CD4-positive, alpha-beta memory T cell (primary cell): Measurements from ENCODE around the gene TTC28. TPM values are rescaled to one million over a fixed set of nuclear protein-coding genes. Genes with fewer than 3 reads are reported as not detected.

Source experiments
- CTCF ChIA-PET: fragments of 350-600 bp; sonication (Branson Sonifier 250); formaldehyde crosslinking; loops from one replicate; lab custom pipeline; 2021; ENCODE audit warnings: inconsistent platforms; ENCODE audit not compliant: partially characterized antibody; lab: Charles Lee
- POLR2A ChIA-PET: fragments of 350-600 bp; sonication (Branson Sonifier 250); formaldehyde crosslinking; loops from one replicate; lab custom pipeline; 2021; ENCODE audit not compliant: partially characterized antibody; lab: Charles Lee
- DNase-seq, 5 donors: peaks; one replicate each; pipeline versions ENCODE4 v3.0.0 to v3.0.0-alpha.2; 2020 to 2022; ENCODE audit warnings: mixed read lengths in 1 of 5
- H3K27ac ChIP-seq: one replicate; pipeline ENCODE4 v1.7.0; 2013; ENCODE audit warnings: low read depth, low read length
- H3K27me3 ChIP-seq: 2 replicates; pipeline ENCODE4 v1.7.0; 2013; ENCODE audit warnings: mild to moderate bottlenecking, low read length, moderate library complexity; ENCODE audit not compliant: insufficient read depth
- H3K36me3 ChIP-seq: 2 replicates; pipeline ENCODE4 v1.7.0; 2013; ENCODE audit warnings: mild to moderate bottlenecking, low read length, moderate library complexity; ENCODE audit not compliant: insufficient read depth
- H3K4me1 ChIP-seq: 2 replicates; pipeline ENCODE4 v1.7.0; 2013; ENCODE audit warnings: mild to moderate bottlenecking, low read length, moderate library complexity; ENCODE audit not compliant: insufficient read depth
- H3K4me3 ChIP-seq, 2 donors: one replicate each; pipeline ENCODE4 v1.7.0; 2013; ENCODE audit warnings: low read length in 2 of 2, mild to moderate bottlenecking in 1 of 2
- H3K9me3 ChIP-seq, 2 donors: one replicate each; pipeline ENCODE4 v1.7.0; 2013; ENCODE audit warnings: low read length in 2 of 2, control low read depth in 1 of 2; ENCODE audit not compliant: control insufficient read depth in 1 of 2
- H3K27ac Mint-ChIP-seq, 7 donors: one replicate each; pipeline ENCODE4 v1.8.0; 2020 to 2021; ENCODE audit warnings: mixed read lengths in 7 of 7, mild to moderate bottlenecking in 6 of 7, inconsistent platforms in 3 of 7, moderate library complexity in 3 of 7
- H3K27me3 Mint-ChIP-seq, 2 donors: one replicate each; pipeline ENCODE4 v1.8.0; 2020 to 2021; ENCODE audit warnings: mixed read lengths in 2 of 2
- H3K36me3 Mint-ChIP-seq, 2 donors: one replicate each; pipeline ENCODE4 v1.8.0; 2020 to 2021; ENCODE audit warnings: mixed read lengths in 2 of 2, inconsistent platforms in 1 of 2, mild to moderate bottlenecking in 1 of 2
- H3K4me1 Mint-ChIP-seq, 4 donors: one replicate each; pipeline ENCODE4 v1.8.0; 2020 to 2021; ENCODE audit warnings: mixed read lengths in 4 of 4, mild to moderate bottlenecking in 1 of 4
- H3K4me3 Mint-ChIP-seq, 8 donors: one replicate each; pipeline ENCODE4 v1.8.0; 2020 to 2021; ENCODE audit warnings: mixed read lengths in 8 of 8, mild to moderate bottlenecking in 7 of 8, moderate library complexity in 6 of 8, inconsistent platforms in 3 of 8
- H3K9me3 Mint-ChIP-seq, 8 donors: one replicate each; pipeline ENCODE4 v1.8.0; 2020 to 2021; ENCODE audit warnings: mixed read lengths in 8 of 8, mild to moderate bottlenecking in 5 of 8, inconsistent platforms in 3 of 8, moderate library complexity in 1 of 8
- intact Hi-C: fragments of 100-400 bp; cut with micrococcal nuclease; formaldehyde crosslinking; loops from one replicate; pipeline ENCODE4 v1.15.1; 2023
- polyA plus RNA-seq, 2 donors: library from polyadenylated mRNA; unstranded; fragments of 300-500 nt; fragmentation: Illumina TruSeq; gene quantifications; one replicate each; pipeline ENCODE4 v1.2.3, GENCODE V29; 2021
- total RNA-seq, 2 experiments: library from RNA; stranded (reverse); gene quantifications; one replicate each; pipeline ENCODE4 v1.2.3, GENCODE V29; 2021

The TTC28 gene
- total and polyA plus RNA-seq, 4 experiments from 2014 or later: 0.50 to 1.7 (median 1.6) TPM; not detected in 1

DNA sequence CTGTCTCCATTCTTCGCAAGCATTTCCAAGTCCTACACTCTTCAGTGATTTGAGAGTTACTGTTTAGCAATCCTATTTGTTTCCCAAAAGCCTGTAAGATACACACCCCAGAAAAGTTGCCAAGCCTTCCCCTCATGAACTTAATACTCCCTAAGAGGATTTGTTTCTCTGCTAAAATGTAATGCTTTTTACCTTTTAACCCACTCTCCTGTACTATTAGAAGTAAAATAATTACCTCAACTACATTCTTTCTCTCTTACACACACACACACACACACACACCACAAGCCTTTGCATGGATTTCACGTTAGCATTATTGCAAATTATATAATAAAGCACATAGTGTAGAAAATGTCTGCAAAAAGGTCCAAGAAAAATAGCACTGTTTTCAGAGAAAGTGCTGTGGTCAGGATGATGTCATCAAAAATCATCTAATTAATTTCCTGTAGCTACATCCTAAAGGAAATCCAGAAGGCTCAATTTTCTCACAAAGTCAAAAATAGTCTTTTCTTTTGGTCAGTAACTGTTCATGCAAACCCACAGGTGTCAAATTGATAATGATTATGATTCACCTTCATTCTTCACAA, 396.5 kb downstream of the TTC28 start:
- POLR2A ChIA-PET: no interaction called here

DNA sequence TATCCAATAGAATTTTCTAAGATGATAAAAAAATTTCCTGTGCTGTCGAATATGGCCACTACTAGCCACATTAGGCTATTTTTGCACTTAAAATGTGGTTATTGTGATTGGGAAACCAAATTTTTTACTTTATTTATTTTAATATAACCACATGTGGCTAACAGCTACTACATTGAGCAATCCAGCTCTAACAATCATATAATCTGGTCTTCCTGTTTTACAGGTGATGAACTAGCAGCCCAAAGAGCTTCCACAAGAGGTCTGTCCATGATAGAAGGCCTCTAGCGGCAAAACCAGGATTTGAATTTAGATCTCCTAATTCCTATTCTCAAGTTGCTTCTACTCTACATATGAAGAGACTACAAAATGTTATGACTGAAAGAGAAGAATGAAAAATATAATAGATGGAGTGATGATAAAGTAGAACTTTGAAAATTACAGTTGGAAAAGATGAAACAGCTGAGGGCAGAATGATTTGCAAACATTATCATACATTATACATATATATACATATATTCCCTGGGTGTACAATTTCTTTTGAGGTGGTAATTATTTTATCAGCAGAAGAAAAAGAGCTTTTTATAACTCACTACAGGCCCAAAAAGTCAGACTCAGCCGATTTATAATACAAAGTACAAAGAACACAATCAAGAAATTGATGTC, 397.1 kb downstream of the TTC28 start:
- no peaks in the 10 kb centered on the region for H3K4me1 ChIP-seq
- H3K36me3 Mint-ChIP-seq: no peaks in the 10 kb centered on the region
- no peak for DNase-seq
- ChIA-PET POLR2A (no interaction called here), CTCF (no interaction called here)
- no peak overlapping the region for H3K4me3 ChIP-seq
- no peaks in the 10 kb centered on the region for H3K9me3 ChIP-seq
- peaks cover 0 to 5% of the 10 kb centered on the region in 2 donors for H3K27me3 Mint-ChIP-seq
- no peak overlapping the region for H3K27ac Mint-ChIP-seq
- no peak overlapping the region for H3K4me3 Mint-ChIP-seq
- H3K9me3 Mint-ChIP-seq: no peaks in the 10 kb centered on the region
- H3K27ac ChIP-seq: no peak overlapping the region
- no peaks in the 10 kb centered on the region for H3K27me3 ChIP-seq
- H3K4me1 Mint-ChIP-seq: no peaks in the 10 kb centered on the region
- H3K36me3 ChIP-seq: no peaks in the 10 kb centered on the region
- intact Hi-C loops: no loop called here

More for the DNA sequence above, 396.5 kb downstream of the TTC28 start:
- Mint-ChIP-seq H3K27me3 (peaks cover 0 to 5% of the 10 kb centered on the region in 2 donors), H3K36me3 (no peaks in the 10 kb centered on the region), H3K9me3 (no peaks in the 10 kb centered on the region), H3K4me1 (no peaks in the 10 kb centered on the region), H3K4me3 (no peak overlapping the region), H3K27ac (no peak overlapping the region)
- Histone ChIP-seq H3K36me3 (no peaks in the 10 kb centered on the region), H3K4me1 (no peaks in the 10 kb centered on the region), H3K4me3 (no peak overlapping the region), H3K9me3 (no peaks in the 10 kb centered on the region), H3K27ac (no peak overlapping the region), H3K27me3 (no peaks in the 10 kb centered on the region)
- DNase-seq: no peak
- CTCF ChIA-PET: no interaction called here
- intact Hi-C loops: no loop called here

- H3K36me3 ChIP-seq: no peaks in the 10 kb centered on the region
- H3K9me3 Mint-ChIP-seq: no peaks in the 10 kb centered on the region
- ChIA-PET POLR2A (no interaction called here), CTCF (no interaction called here)
- intact Hi-C loops: no loop called here
- no peaks in the 10 kb centered on the region for H3K4me1 Mint-ChIP-seq
- no peak for DNase-seq
- no peaks in the 10 kb centered on the region for H3K27me3 ChIP-seq
- no peaks in the 10 kb centered on the region for H3K4me1 ChIP-seq
- H3K4me3 Mint-ChIP-seq: no peak overlapping the region
- peaks cover 0 to 4% of the 10 kb centered on the region in 2 donors for H3K27me3 Mint-ChIP-seq
- H3K27ac ChIP-seq: no peak overlapping the region
- H3K4me3 ChIP-seq: no peak overlapping the region
- H3K9me3 ChIP-seq: no peaks in the 10 kb centered on the region
- H3K36me3 Mint-ChIP-seq: no peaks in the 10 kb centered on the region
- no peak overlapping the region for H3K27ac Mint-ChIP-seq
Observed at GRCh38 chr22:28279888-28280287, 399.8 kb downstream of the TTC28 start.

DNA sequence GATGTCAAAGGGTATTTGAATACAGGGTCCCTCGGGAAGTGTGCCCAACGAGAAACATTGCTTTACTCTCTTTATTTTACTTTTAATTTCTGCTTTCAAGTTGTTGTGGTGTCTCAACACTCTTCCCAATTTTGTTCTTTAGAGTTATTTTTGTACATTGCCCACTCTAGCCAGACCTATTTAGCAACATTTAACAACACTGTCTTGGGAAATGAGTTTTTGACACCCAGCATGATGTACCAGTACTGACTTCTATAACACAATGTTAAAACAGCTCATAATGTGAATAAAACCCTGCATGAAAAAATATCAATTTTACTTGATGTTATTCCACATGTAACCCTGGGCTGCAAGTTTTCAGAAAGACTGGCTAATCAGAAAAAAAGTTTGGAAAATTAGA, 410.4 kb downstream of the TTC28 start:
- intact Hi-C loops: no loop called here
- no peak for DNase-seq
- no peak overlapping the region for H3K27ac ChIP-seq
- no peaks in the 10 kb centered on the region for H3K36me3 Mint-ChIP-seq
- H3K36me3 ChIP-seq: no peaks in the 10 kb centered on the region
- H3K4me3 Mint-ChIP-seq: no peak overlapping the region
- no peaks in the 10 kb centered on the region for H3K9me3 Mint-ChIP-seq
- H3K4me3 ChIP-seq: no peak overlapping the region
- no peaks in the 10 kb centered on the region for H3K4me1 Mint-ChIP-seq
- H3K4me1 ChIP-seq: no peaks in the 10 kb centered on the region
- peaks cover 5 to 8% of the 10 kb centered on the region in 2 donors for H3K27me3 Mint-ChIP-seq
- CTCF ChIA-PET: no interaction called here
- no peaks in the 10 kb centered on the region for H3K9me3 ChIP-seq
- no peak overlapping the region for H3K27ac Mint-ChIP-seq
- POLR2A ChIA-PET: no interaction called here
- no peaks in the 10 kb centered on the region for H3K27me3 ChIP-seq

- Mint-ChIP-seq H3K27me3 (peaks cover 5 to 8% of the 10 kb centered on the region in 2 donors), H3K27ac (no peak overlapping the region)
- POLR2A ChIA-PET: no interaction called here
Observed at GRCh38 chr22:28268850-28269249, 410.8 kb downstream of the TTC28 start.

GRCh38 chr22:28268171-28268570, 411.5 kb downstream of the TTC28 start:
- H3K4me3 Mint-ChIP-seq: no peak overlapping the region
- ChIA-PET POLR2A (no interaction called here), CTCF (no interaction called here)
- Histone ChIP-seq H3K27ac (no peak overlapping the region), H3K4me3 (no peak overlapping the region), H3K27me3 (no peaks in the 10 kb centered on the region), H3K9me3 (no peaks in the 10 kb centered on the region), H3K4me1 (no peaks in the 10 kb centered on the region), H3K36me3 (no peaks in the 10 kb centered on the region)
- no peaks in the 10 kb centered on the region for H3K9me3 Mint-ChIP-seq
- H3K27me3 Mint-ChIP-seq: peaks cover 4 to 7% of the 10 kb centered on the region in 2 donors
- H3K27ac Mint-ChIP-seq: no peak overlapping the region
- intact Hi-C loops: no loop called here
- no peak for DNase-seq
- no peaks in the 10 kb centered on the region for H3K4me1 Mint-ChIP-seq
- no peaks in the 10 kb centered on the region for H3K36me3 Mint-ChIP-seq

More at GRCh38 chr22:28268850-28269249, 410.8 kb downstream of the TTC28 start:
- H3K27me3 ChIP-seq: no peaks in the 10 kb centered on the region
- CTCF ChIA-PET: no interaction called here
- no peaks in the 10 kb centered on the region for H3K9me3 ChIP-seq
- no peak overlapping the region for H3K4me3 ChIP-seq
- H3K4me1 ChIP-seq: no peaks in the 10 kb centered on the region
- Mint-ChIP-seq H3K36me3 (no peaks in the 10 kb centered on the region), H3K4me3 (no peak overlapping the region), H3K9me3 (no peaks in the 10 kb centered on the region), H3K4me1 (no peaks in the 10 kb centered on the region)
- intact Hi-C loops: no loop called here
- H3K36me3 ChIP-seq: no peaks in the 10 kb centered on the region
- no peak for DNase-seq
- no peak overlapping the region for H3K27ac ChIP-seq

GRCh38 chr22:28260619-28261018, 419.0 kb downstream of the TTC28 start:
- no peaks in the 10 kb centered on the region for H3K9me3 ChIP-seq
- H3K27me3 Mint-ChIP-seq: peaks cover 0 to 8% of the 10 kb centered on the region in 2 donors
- CTCF ChIA-PET: no interaction called here
- no peak overlapping the region for H3K27ac Mint-ChIP-seq
- no peaks in the 10 kb centered on the region for H3K4me1 Mint-ChIP-seq
- intact Hi-C loops: no loop called here
- POLR2A ChIA-PET: no interaction called here
- DNase-seq: no peak
- H3K4me1 ChIP-seq: no peaks in the 10 kb centered on the region
- H3K9me3 Mint-ChIP-seq: peaks cover 0 to 4% (median 0%) of the 10 kb centered on the region in 8 donors
- no peaks in the 10 kb centered on the region for H3K36me3 ChIP-seq
- no peak overlapping the region for H3K27ac ChIP-seq
- no peaks in the 10 kb centered on the region for H3K36me3 Mint-ChIP-seq
- no peak overlapping the region for H3K4me3 ChIP-seq
- H3K27me3 ChIP-seq: no peaks in the 10 kb centered on the region
- no peak overlapping the region for H3K4me3 Mint-ChIP-seq
